ENCODE results near the gene SNX24.
A peak's percentile ranks its signal among the peaks of the same experiment; 100 is the strongest.

The SNX24 gene

DNA sequence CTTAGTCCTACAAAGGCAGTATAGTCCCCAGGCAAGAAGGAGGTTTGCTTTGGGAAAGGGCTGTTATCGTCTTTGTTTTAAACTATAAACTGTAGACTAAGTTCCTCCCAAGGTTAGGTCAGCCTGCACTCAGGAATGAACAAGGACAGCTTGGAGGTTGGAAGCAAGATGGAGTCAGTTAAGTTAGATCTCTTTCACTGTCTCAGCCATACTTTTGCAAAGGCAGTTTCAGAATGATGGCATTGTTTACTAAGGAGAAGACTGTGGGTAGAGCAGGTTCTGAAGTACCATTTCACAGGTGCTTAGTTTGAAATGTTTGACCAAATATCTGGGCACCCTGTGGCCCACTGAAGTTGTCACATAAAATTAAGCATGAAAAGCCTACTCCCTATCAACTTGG, 19.4 kb downstream of the SNX24 start:
- DNase-seq (ENCODE audit: low read depth), result no peak
- no peak overlapping the region for H3K4me3 ChIP-seq (ENCODE audit: low read depth, low read length)

DNA sequence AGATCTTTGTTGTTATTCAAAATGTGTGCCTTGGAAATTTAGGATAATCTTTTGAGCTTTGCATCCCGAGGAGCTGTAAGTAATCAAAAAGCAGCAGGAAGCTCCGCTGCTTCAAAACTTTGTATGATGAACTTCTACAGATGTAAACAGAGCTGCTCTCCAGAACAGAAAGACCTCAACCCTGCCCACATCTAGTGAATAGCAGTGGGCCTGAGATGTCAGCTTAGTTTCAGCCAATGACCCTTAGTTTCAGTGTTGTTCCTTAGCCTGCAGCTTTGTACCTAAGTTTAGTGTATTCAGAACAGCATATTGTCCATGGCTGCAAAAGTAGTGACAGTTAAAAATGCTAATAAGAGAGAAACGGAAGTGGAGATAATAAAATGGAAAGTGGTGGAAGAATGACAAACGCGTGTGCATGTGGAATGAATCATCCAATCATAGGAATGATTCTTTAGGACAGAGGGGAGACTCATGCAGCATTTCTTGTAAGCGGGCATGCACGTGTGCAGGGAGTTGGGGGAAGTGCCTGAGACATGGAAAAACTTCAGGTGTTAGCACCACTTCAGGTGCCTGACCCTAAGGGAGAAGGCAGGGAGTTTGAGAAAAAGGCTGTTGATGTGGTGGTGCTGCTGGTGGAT, 24.9 kb downstream of the SNX24 start:
- H3K4me3 ChIP-seq (ENCODE audit: low read depth, low read length), result no peak overlapping the region
- no peak for DNase-seq (ENCODE audit: low read depth)

- DNase-seq (ENCODE audit: low read depth), result no peak
Observed at GRCh38 chr5:122871661-122872060, 26.2 kb downstream of the SNX24 start.

DNA sequence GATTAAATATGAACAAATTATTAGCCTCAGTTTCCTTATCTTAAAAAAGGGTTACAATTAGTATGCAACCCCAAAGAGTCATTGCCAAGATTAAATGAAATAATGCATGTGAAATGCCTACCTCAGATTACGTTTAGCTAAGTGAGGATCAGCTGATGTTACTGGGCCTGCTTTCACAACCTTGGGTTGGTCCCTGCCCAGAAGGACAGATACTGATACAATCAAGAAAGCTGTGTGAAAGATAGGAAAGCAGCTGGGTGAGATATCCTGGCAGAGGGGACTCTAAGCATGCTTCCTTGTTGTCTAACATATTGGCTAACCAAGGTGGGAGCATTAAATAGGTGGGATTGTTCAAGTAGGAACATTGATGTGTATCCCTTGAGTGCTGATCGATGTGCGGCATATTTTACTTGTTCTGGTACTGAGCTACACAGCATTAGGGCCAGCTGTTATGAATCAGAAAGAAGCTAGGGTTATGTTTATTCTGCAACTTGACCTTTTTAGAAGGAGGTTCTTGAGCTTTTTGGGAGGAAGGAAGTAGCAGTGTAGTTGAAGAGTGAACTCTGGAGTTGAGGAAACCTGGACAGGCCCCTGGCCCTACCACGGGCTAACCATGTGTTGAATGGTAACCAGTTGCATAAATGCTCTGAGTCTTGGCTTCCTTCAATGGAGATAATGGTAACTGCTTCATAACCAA, 28.9 kb downstream of the SNX24 start:
- no peak overlapping the region for H3K4me3 ChIP-seq (ENCODE audit: low read depth, low read length)

More at GRCh38 chr5:122871661-122872060, 26.2 kb downstream of the SNX24 start:
- H3K4me3 ChIP-seq (ENCODE audit: low read depth, low read length), result no peak overlapping the region

GRCh38 chr5:122877518-122877917, 32.1 kb downstream of the SNX24 start:
- DNase-seq (ENCODE audit: low read depth), result no peak
- no peak overlapping the region for H3K4me3 ChIP-seq (ENCODE audit: low read depth, low read length)

More for the DNA sequence above, 28.9 kb downstream of the SNX24 start:
- DNase-seq (ENCODE audit: low read depth), result no peak

- DNase-seq (ENCODE audit: low read depth), result no peak
- no peak overlapping the region for H3K4me3 ChIP-seq (ENCODE audit: low read depth, low read length)
Observed at GRCh38 chr5:122879076-122879475, 33.7 kb downstream of the SNX24 start.

DNA sequence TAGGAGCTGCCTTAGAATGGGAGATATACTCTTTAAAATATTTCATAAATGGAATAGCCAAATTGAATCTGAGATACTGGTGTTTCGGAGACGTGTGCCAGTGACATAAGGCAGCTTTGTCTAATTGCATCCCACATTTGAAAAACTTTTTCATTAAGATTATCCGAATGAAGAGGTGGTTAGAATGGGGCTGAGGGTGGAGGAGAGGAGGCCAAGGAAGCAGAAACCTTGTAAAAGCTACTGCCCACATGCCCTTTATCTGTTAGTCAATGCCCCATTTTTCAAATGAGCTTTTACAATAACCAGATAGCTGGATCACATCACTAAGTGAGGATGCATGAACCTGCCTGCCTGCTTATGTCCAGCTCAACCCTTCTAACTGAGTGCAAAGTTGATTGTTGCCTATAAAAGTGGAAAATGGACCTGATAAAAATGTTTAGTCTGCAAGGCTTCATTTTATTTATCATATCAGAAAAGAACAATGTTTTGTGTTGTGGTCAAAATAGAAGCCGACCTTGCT, 34.8 kb downstream of the SNX24 start:
- no peak for DNase-seq (ENCODE audit: low read depth)
- H3K4me3 ChIP-seq (ENCODE audit: low read depth, low read length), result no peak overlapping the region

- no peak overlapping the region for H3K4me3 ChIP-seq (ENCODE audit: low read depth, low read length)
- no peak for DNase-seq (ENCODE audit: low read depth)
Observed at GRCh38 chr5:122880749-122881148, 35.3 kb downstream of the SNX24 start.

- H3K4me3 ChIP-seq (ENCODE audit: low read depth, low read length), result no peak overlapping the region
- no peak for DNase-seq (ENCODE audit: low read depth)
Observed at GRCh38 chr5:122882831-122883230, 37.4 kb downstream of the SNX24 start.

- DNase-seq (ENCODE audit: low read depth), result no peak
- H3K4me3 ChIP-seq (ENCODE audit: low read depth, low read length), result no peak overlapping the region
Observed at GRCh38 chr5:122885045-122885517, 39.7 kb downstream of the SNX24 start.

- no peak for DNase-seq (ENCODE audit: low read depth)
Observed at GRCh38 chr5:122885891-122886290, 40.5 kb downstream of the SNX24 start.

GRCh38 chr5:122895141-122895540, 49.7 kb downstream of the SNX24 start:
- H3K4me3 ChIP-seq (ENCODE audit: low read depth, low read length), result no peak overlapping the region
- DNase-seq (ENCODE audit: low read depth), result no peak

More at GRCh38 chr5:122885891-122886290, 40.5 kb downstream of the SNX24 start:
- no peak overlapping the region for H3K4me3 ChIP-seq (ENCODE audit: low read depth, low read length)

DNA sequence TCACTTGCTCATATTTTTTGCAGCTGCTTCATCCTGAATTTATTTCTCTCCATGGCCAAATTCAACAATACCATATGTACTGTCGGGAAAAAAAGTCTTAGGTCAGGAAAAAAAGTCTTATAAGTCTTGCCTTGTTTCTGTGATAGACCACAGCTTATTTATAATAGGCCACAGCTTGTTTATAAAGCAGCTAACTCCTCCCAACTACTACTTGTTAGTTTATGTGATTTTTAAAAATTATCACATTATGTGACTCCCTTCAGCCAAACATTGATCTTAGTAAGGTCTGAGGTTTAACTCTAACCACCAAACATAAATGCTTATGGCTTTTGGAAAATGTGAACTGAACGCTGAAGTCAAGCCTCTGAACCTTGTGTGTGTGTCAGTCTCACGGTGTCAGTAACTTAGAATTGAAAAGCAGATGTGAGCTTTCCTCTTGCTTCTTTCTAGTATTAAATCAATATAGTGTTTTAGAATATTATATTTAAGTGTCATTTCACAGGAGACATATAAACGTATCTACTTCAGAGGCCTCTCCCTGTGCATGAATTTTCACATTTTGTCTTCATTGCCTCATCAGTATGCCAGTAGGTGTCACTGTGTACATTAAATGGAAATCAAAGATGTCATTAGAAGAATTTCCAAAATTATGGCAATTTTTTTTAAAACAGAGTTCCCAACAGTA, 51.3 kb downstream of the SNX24 start:
- H3K4me3 ChIP-seq (ENCODE audit: low read depth, low read length), result no peak overlapping the region
- DNase-seq (ENCODE audit: low read depth), result no peak

DNA sequence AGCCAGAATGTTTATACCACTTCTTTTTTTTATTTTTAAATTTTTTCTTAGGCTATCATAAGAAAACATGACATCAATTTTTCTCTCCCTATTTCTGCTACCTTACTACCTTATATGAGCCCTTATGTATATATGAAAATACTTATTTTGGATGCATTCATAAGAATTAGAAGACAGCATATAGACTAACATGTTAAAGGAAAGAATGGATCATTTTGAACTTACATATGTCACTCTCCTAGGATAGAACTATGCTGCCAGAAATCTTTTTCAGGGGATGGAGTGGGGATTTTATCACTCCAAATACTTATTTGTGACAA, 51.8 kb downstream of the SNX24 start:
- DNase-seq (ENCODE audit: low read depth), result no peak
- H3K4me3 ChIP-seq (ENCODE audit: low read depth, low read length), result no peak overlapping the region

DNA sequence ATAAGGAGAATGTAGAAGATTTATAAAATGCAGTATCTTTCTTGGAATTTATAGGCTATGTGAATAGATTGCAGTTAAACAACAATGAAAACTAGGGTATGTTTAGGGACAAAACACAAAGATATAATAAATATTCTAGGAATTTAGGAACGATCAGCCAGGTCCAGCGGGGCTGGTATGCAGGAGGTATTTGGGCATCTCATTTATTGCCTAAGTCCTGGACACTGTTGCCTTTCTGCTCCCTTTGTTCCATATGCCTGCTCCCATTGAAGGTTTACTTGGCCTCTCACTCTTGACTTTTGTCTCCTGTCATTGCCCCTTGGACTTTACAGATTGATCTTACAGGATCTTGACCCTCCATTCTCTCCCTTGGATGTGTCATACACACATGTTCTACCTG, 55.9 kb downstream of the SNX24 start:
- no peak for DNase-seq (ENCODE audit: low read depth)
- H3K4me3 ChIP-seq (ENCODE audit: low read depth, low read length), result no peak overlapping the region

GRCh38 chr5:122902263-122902662, 56.9 kb downstream of the SNX24 start:
- no peak for DNase-seq (ENCODE audit: low read depth)
- no peak overlapping the region for H3K4me3 ChIP-seq (ENCODE audit: low read depth, low read length)

- peak; percentile 3 for DNase-seq (ENCODE audit: low read depth)
- H3K4me3 ChIP-seq (ENCODE audit: low read depth, low read length), result no peak overlapping the region
Observed at GRCh38 chr5:122906768-122907167, 61.4 kb downstream of the SNX24 start.

DNA sequence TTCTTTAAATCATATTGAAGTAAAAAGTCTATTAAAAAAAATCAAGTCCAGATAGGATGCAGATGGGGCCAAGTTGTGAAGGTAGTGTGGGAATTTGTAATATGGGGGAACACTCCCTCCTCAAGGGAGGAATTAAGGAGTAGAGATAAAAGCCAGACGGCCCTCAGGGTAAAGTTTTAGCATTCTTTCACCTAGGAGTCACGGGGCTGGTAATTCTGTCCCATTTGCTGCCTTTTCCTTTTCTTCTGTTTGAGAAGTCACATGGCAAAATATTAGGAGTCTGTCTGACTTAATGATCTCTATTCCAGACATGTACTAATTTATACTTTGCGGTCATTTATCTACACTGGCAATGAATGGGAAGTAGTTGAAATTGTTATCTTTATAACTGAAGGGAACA, 61.9 kb downstream of the SNX24 start:
- no peak for DNase-seq (ENCODE audit: low read depth)
- no peak overlapping the region for H3K4me3 ChIP-seq (ENCODE audit: low read depth, low read length)

DNA sequence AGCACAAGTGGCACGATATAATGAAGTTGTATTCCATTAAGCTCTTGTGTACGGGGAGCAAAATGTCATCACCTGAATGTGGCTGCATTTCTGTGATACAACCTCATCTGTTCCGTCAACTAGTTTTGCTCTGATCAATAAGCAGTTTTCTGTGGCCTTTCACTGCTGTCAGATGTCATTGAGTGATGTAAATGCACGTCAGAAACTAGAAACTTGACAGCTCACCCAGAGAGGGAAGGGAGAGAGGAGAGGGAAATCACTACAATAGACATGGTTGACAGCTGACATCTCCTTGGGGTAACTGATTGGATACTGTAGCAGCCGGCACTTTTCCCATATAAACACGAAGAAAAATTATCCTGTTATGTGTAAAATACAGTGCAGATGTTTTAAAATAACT, 62.7 kb downstream of the SNX24 start:
- no peak for DNase-seq (ENCODE audit: low read depth)
- H3K4me3 ChIP-seq (ENCODE audit: low read depth, low read length), result no peak overlapping the region

GRCh38 chr5:122908662-122909061, 63.2 kb downstream of the SNX24 start:
- no peak overlapping the region for H3K4me3 ChIP-seq (ENCODE audit: low read depth, low read length)

More at GRCh38 chr5:122908662-122909061, 63.2 kb downstream of the SNX24 start:
- peak; percentile 14 for DNase-seq (ENCODE audit: low read depth)

Measured in skeletal muscle cell (primary cell).